Osteoblast (primary cell): ENCODE data around the gene SLC4A3. TPM values are rescaled to one million over a fixed set of nuclear protein-coding genes. Genes with fewer than 3 reads are reported as not detected.

ENCODE experiments used
- DNase-seq: peaks from one replicate; pipeline ENCODE4 v3.0.0; 2011; ENCODE audit warnings: low spot score, mixed read lengths; ENCODE audit not compliant: insufficient read length; ENCODE audit errors: missing footprints
- H2AFZ ChIP-seq: 2 replicates; pipeline ENCODE4 v1.6.0; 2011; ENCODE audit warnings: mild to moderate bottlenecking, low read length
- H3K27ac ChIP-seq: 2 replicates; pipeline ENCODE4 v1.5.1; 2011; ENCODE audit warnings: mild to moderate bottlenecking, low read depth, low read length, moderate library complexity
- H3K27me3 ChIP-seq: 2 replicates; pipeline ENCODE4 v1.6.0; 2012; ENCODE audit warnings: mild to moderate bottlenecking, control low read depth, inconsistent platforms, low read length, moderate library complexity; ENCODE audit not compliant: insufficient read depth
- H3K36me3 ChIP-seq: 2 replicates; pipeline ENCODE4 v1.5.1; 2011; ENCODE audit warnings: mild to moderate bottlenecking, low read length, control low read depth, moderate library complexity; ENCODE audit not compliant: insufficient read depth
- H3K4me1 ChIP-seq: 2 replicates; pipeline ENCODE4 v1.5.1; 2011; ENCODE audit warnings: mild to moderate bottlenecking, low read length, control low read depth, moderate library complexity; ENCODE audit not compliant: insufficient read depth
- H3K4me2 ChIP-seq: 2 replicates; pipeline ENCODE4 v1.6.0; 2011; ENCODE audit warnings: mild to moderate bottlenecking, low read length; ENCODE audit not compliant: insufficient read depth
- H3K4me3 ChIP-seq: fragments of 200-600 bp; sonication (generic); 3 replicates; pipeline ENCODE4 v1.5.1; 2012; ENCODE audit warnings: mild to moderate bottlenecking, low read length, inconsistent platforms; ENCODE audit not compliant: insufficient read depth
- H3K79me2 ChIP-seq: 2 replicates; pipeline ENCODE4 v1.6.0; 2012; ENCODE audit warnings: mild to moderate bottlenecking, low read length, control low read depth, inconsistent platforms; ENCODE audit not compliant: insufficient read depth
- H3K9me3 ChIP-seq: 2 replicates; pipeline ENCODE4 v1.5.1; 2011; ENCODE audit warnings: low read depth, low read length, control low read depth
- H4K20me1 ChIP-seq: 2 replicates; pipeline ENCODE4 v1.6.0; 2012; ENCODE audit warnings: mild to moderate bottlenecking, low read length, control low read depth; ENCODE audit not compliant: insufficient read depth
- small RNA-seq: library from RNA; depleted of rRNA; stranded (forward); fragments of <200 nt; gene quantifications from one replicate; pipeline ENCODE3, GENCODE V24; 2012
- total RNA-seq: library from RNA; depleted of rRNA; stranded (reverse); fragments of >200 nt; gene quantifications from 2 replicates; pipeline ENCODE4 v1.2.3, GENCODE V29; 2012
- TF ChIP-seq, protein P1 (sequence below): IDR thresholded peaks from 2 replicates; pipeline ENCODE4 v1.5.1; 2011; ENCODE audit warnings: mild to moderate bottlenecking, low read depth, low read length, moderate library complexity; ENCODE audit errors: extremely low read depth

The SLC4A3 gene
- total RNA-seq, 1 donor = 2.5 TPM

DNA sequence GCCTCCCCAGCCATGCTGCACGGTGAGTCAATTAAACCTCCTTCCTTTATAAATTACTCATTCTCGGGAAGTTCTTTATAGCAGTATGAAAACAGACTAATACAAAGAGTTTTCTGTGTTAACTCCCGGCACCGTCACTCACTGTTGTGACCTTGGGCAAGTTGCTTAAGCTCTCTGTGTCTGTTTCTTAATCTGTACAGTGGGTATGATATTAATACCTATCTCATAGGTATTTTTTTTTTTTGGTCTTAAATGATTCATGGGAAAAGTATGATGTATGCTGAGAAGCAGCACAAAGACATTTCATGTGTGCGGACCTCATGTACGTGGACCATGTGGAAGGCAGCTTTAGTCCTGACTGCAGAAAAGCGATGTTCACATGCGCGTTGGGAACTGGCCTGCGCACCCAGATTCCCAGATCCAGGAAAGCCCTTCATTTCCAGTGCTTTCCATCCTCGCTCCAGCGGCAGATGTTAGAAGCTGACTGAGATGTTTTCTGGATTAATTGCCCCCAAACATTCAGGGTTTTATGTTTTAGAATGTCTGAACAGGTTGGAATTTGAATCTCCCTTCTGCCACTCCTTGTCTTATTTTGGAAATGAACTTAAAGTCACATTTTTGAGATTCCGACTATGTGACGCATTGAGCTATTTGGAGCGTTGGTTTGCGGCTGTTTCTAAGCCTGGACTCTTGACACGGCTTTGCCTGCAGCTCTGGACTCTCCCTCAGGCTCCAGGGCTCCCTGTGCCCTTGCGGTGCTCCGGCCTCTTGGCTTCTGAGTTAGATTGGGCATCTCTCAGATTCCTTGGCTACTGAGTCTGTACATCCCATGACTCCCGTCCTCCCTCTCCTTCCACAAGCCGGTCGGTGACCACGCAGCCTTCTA lies 61.4 kb downstream of the SLC4A3 start:
- Histone ChIP-seq H3K36me3 (no peaks in the 10 kb centered on the region), H3K4me2 (peak overlapping the region; percentile 78), H3K4me1 (peaks cover 52% of the 10 kb centered on the region), H3K9me3 (no peaks in the 10 kb centered on the region), H4K20me1 (no peaks in the 10 kb centered on the region), H3K27ac (peak overlapping the region; percentile 91), H3K79me2 (no peaks in the 10 kb centered on the region), H3K27me3 (no peaks in the 10 kb centered on the region), H3K4me3 (peak overlapping the region; percentile 44), H2AFZ (no peak overlapping the region)
- DNase-seq = peak; percentile 46
- TF ChIP-seq, protein P1, sequence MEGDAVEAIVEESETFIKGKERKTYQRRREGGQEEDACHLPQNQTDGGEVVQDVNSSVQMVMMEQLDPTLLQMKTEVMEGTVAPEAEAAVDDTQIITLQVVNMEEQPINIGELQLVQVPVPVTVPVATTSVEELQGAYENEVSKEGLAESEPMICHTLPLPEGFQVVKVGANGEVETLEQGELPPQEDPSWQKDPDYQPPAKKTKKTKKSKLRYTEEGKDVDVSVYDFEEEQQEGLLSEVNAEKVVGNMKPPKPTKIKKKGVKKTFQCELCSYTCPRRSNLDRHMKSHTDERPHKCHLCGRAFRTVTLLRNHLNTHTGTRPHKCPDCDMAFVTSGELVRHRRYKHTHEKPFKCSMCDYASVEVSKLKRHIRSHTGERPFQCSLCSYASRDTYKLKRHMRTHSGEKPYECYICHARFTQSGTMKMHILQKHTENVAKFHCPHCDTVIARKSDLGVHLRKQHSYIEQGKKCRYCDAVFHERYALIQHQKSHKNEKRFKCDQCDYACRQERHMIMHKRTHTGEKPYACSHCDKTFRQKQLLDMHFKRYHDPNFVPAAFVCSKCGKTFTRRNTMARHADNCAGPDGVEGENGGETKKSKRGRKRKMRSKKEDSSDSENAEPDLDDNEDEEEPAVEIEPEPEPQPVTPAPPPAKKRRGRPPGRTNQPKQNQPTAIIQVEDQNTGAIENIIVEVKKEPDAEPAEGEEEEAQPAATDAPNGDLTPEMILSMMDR = no peak

DNA sequence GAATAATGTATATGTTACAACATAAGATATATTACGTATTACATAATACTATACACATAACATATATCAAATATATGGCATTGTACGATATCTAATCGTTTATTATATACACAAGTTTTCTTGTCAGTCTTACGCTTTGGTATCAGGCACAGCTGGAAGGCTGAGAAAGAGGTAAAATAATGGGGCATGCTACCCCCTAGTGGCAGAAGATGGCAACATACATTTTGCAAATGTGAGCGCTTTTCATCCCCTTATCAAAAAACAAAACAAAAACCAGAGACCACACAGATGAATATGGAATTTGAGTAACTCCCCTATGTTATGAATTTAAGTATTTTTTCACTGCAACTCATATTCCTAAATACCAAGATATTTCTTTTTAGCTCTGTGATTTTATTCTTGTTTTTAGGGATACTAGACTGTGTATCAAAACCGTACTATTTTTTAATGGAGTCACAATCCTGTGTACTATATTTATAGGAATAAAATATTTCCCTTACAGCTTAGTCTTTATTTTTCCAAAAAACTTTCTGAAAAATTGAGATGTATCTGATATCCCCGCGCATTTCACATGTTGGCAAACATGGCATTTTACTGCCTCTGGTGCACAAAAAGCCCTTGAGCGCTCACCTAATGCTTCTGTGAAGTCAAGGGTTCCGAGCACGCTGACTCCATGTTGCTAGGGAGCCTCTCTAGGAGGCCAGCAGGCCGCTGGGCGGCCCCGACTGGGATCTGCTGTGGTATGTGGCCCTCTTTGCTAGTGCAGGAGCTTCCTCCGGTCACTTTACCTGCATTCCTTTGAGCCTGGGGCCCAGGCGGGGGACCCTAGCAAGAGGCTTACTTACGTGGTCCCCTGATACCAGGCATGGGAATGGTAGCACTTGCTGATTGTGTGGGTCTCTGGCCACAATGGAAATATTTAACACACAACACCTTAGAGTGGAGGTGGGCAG lies 62.5 kb downstream of the SLC4A3 start:
- H2AFZ ChIP-seq = peak overlapping the region; percentile 36
- no peaks in the 10 kb centered on the region for H3K79me2 ChIP-seq
- no peak overlapping the region for H3K4me3 ChIP-seq
- no peaks in the 10 kb centered on the region for H3K9me3 ChIP-seq
- peak; percentile 68 for DNase-seq
- H3K27ac ChIP-seq = peak overlapping the region; percentile 91
- H3K36me3 ChIP-seq = no peaks in the 10 kb centered on the region
- H4K20me1 ChIP-seq = no peaks in the 10 kb centered on the region
- peak overlapping the region; percentile 78 for H3K4me2 ChIP-seq
- no peaks in the 10 kb centered on the region for H3K27me3 ChIP-seq
- H3K4me1 ChIP-seq = peaks cover 48% of the 10 kb centered on the region
- TF ChIP-seq, protein P1 = peak; percentile 78

DNA sequence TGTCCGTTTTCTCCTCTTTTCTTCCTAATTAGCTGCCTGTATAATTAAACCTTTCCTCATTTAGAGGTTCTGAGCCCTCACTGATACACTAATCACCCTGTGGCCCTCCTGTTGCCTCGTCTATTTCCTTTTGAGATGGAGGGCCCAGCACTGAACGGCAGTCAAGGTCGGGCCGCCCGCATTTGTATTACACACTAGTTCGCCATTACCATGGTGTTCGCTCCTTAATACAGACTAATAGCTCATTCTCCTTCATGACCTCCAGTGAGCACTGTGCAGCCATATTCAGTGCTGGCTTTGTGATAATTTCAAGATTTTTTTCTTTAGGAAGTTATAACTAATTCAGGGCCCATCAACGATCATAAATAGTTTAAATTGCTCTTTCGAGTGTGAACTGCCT lies 64.1 kb downstream of the SLC4A3 start:
- no peak overlapping the region for H3K27ac ChIP-seq
- H4K20me1 ChIP-seq = no peaks in the 10 kb centered on the region
- no peaks in the 10 kb centered on the region for H3K9me3 ChIP-seq
- peaks cover 7% of the 10 kb centered on the region for H3K27me3 ChIP-seq
- TF ChIP-seq, protein P1 = no peak
- no peak overlapping the region for H3K4me3 ChIP-seq
- no peaks in the 10 kb centered on the region for H3K79me2 ChIP-seq
- H3K4me2 ChIP-seq = no peak overlapping the region
- H2AFZ ChIP-seq = peak overlapping the region; percentile 79
- no peak for DNase-seq
- H3K4me1 ChIP-seq = peaks cover 39% of the 10 kb centered on the region
- no peaks in the 10 kb centered on the region for H3K36me3 ChIP-seq

Small RNAs within 50 kb of the gene (small RNA-seq; reads per million reads assigned to genes)
- not detected for gene RN7SKP213

Other genes starting within 250 kb of the SLC4A3 start
- 60.7 and 67.3 TPM in 2 replicates for gene DNPEP, start 239.7 kb upstream of the SLC4A3 start, total RNA-seq
- 0.72 and 1.2 TPM in 2 replicates for gene DES, start 209.3 kb upstream of the SLC4A3 start, total RNA-seq
- 24.2 and 26.4 TPM in 2 replicates for gene SPEG, start 192.8 kb upstream of the SLC4A3 start, total RNA-seq
- gene GMPPA, start 128.7 kb upstream of the SLC4A3 start, total RNA-seq = 46.0 and 46.3 TPM in 2 replicates
- under 0.01 TPM in 1 of 2 replicates, not detected in the other for gene ASIC4, start 113.1 kb upstream of the SLC4A3 start, total RNA-seq
- gene CHPF, start 83.8 kb upstream of the SLC4A3 start, total RNA-seq = 192 and 221 TPM in 2 replicates
- 1.1 and 1.5 TPM in 2 replicates for gene TMEM198, start 83.6 kb upstream of the SLC4A3 start, total RNA-seq
- 60.4 and 65.9 TPM in 2 replicates for gene OBSL1, start 56.1 kb upstream of the SLC4A3 start, total RNA-seq
- under 0.01 and 0.29 TPM in 2 replicates for gene INHA, start 55.3 kb upstream of the SLC4A3 start, total RNA-seq
- gene STK11IP, start 29.8 kb upstream of the SLC4A3 start, total RNA-seq = 19.4 and 22.1 TPM in 2 replicates